DMS53 treated with DMSO at 0.1 percent for 48 hours (cell line): ENCODE data around the gene RPS10.
"Not testable (repeated sequence)": the region's sequence is repeated elsewhere in the genome, so short reads cannot be mapped to it uniquely, and the experiment has no call there.

Experiments used
- DNase-seq: peaks from one replicate; lab custom pipeline; 2025; ENCODE audit not compliant: unreplicated experiment; lab: John Stamatoyannopoulos, UW

Gene RPS10

GRCh38 chr6:34451192-34451591 is 25.3 kb upstream of the RPS10 start:
- DNase-seq, result no peak

- peak; percentile 14 for DNase-seq
Observed at GRCh38 chr6:34447910-34448309, 22.0 kb upstream of the RPS10 start.

GRCh38 chr6:34447386-34447785 is 21.5 kb upstream of the RPS10 start:
- no peak for DNase-seq

GRCh38 chr6:34445313-34445860 is 19.5 kb upstream of the RPS10 start:
- no peak for DNase-seq

- DNase-seq, result no peak
Observed at GRCh38 chr6:34441526-34441925, 15.7 kb upstream of the RPS10 start.

- DNase-seq, result no peak
Observed at GRCh38 chr6:34439442-34439841, 13.6 kb upstream of the RPS10 start.

GRCh38 chr6:34438705-34439104 is 12.8 kb upstream of the RPS10 start:
- no peak for DNase-seq

GRCh38 chr6:34437644-34437970 is 11.7 kb upstream of the RPS10 start:
- DNase-seq, result no peak

GRCh38 chr6:34436803-34437643 is 11.2 kb upstream of the RPS10 start:
- DNase-seq, result no peak

- DNase-seq, result no peak
Observed at GRCh38 chr6:34435916-34436315, 10.0 kb upstream of the RPS10 start.

GRCh38 chr6:34425132-34425497 is 754 bp downstream of the RPS10 start:
- DNase-seq, result no peak

GRCh38 chr6:34424200-34425131 is 1.4 kb downstream of the RPS10 start:
- no peak for DNase-seq

- DNase-seq, result no peak
Observed at GRCh38 chr6:34423254-34423653, 2.6 kb downstream of the RPS10 start.

GRCh38 chr6:34418367-34418766 is 7.5 kb downstream of the RPS10 start:
- no peak for DNase-seq

- DNase-seq, result no peak
Observed at GRCh38 chr6:34416877-34417371, 8.9 kb downstream of the RPS10 start.

- peak; percentile 53 for DNase-seq
Observed at GRCh38 chr6:34414999-34415858, 10.6 kb downstream of the RPS10 start.

GRCh38 chr6:34412643-34413214 is 13.1 kb downstream of the RPS10 start:
- DNase-seq, result no peak

- DNase-seq, result no peak
Observed at GRCh38 chr6:34412016-34412415, 13.9 kb downstream of the RPS10 start.

- not testable (repeated sequence) for DNase-seq
Observed at GRCh38 chr6:34407915-34408314, 18.0 kb downstream of the RPS10 start.

GRCh38 chr6:34396518-34396917 is 29.4 kb downstream of the RPS10 start:
- no peak for DNase-seq

GRCh38 chr6:34393966-34394305 is 31.9 kb downstream of the RPS10 start:
- no peak for DNase-seq
